Testis (tissue), 2 donors: ENCODE data around the gene CALHM2.

Experiments used
- POLR2A ChIP-seq: fragments of 450-650 bp; IDR thresholded peaks from one replicate; pipeline ENCODE4 v1.6.1; 2017; ENCODE audit warnings: antibody characterized with exemption, mild to moderate bottlenecking, moderate library complexity
- TF ChIP-seq, protein P1 (sequence below), 3 experiments: fragments of 450-650 bp in 2 of 3; fragments of 200-600 bp in 1 of 3; sonication (generic) in 1 of 3; IDR thresholded peaks; one replicate each; pipeline ENCODE4 v1.5.1; 2016 to 2019; ENCODE audit warnings: antibody characterized with exemption in 3 of 3, mild to moderate bottlenecking in 2 of 3, moderate library complexity in 1 of 3

DNA sequence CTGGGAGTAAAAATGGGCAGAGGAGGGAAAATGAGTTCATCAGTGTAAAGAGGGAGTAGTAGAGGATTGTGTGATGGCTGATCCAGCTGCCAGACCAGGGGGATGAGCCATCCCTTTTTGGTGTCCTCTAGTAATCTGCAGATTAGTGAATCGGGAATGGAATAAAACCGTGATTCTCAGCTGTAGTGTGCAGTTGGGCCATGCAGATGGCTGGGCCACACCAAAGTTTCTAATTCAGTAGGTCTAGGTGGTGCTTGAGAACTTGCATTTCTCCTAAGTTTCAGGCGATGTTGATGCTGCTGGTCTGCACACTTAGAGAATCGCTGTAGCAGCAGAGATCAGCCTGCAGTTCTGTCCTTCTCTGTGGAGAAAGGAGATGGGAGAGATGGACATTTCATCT lies 33.1 kb downstream of the CALHM2 start:
- no peak for TF ChIP-seq POLR2A
- TF ChIP-seq, protein P1, sequence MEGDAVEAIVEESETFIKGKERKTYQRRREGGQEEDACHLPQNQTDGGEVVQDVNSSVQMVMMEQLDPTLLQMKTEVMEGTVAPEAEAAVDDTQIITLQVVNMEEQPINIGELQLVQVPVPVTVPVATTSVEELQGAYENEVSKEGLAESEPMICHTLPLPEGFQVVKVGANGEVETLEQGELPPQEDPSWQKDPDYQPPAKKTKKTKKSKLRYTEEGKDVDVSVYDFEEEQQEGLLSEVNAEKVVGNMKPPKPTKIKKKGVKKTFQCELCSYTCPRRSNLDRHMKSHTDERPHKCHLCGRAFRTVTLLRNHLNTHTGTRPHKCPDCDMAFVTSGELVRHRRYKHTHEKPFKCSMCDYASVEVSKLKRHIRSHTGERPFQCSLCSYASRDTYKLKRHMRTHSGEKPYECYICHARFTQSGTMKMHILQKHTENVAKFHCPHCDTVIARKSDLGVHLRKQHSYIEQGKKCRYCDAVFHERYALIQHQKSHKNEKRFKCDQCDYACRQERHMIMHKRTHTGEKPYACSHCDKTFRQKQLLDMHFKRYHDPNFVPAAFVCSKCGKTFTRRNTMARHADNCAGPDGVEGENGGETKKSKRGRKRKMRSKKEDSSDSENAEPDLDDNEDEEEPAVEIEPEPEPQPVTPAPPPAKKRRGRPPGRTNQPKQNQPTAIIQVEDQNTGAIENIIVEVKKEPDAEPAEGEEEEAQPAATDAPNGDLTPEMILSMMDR (IDR thresholded peaks at IDR 0.05): no peak
